Measurements from ENCODE around the gene MGST2.

Gene MGST2

GRCh38 chr4:139669890-139670289 lies 4.3 kb downstream of the MGST2 start:
- no peak overlapping the region for H2AFZ ChIP-seq (ENCODE audit: low read length, unreplicated experiment)
- H3K27me3 ChIP-seq (ENCODE audit: insufficient read depth, low read length) = no peaks in the 10 kb centered on the region
- no peaks in the 10 kb centered on the region for H3K36me3 ChIP-seq (ENCODE audit: insufficient read depth, low read length)
- no peak overlapping the region for H3K4me3 ChIP-seq (ENCODE audit: low read depth, low read length)
- no peak overlapping the region for H3K27ac ChIP-seq (ENCODE audit: low read depth, low read length)
- H3K4me1 ChIP-seq (ENCODE audit: control insufficient read depth, insufficient read depth, low read length, unreplicated experiment) = peaks cover 5% of the 10 kb centered on the region
- H3K79me2 ChIP-seq (ENCODE audit: control insufficient read depth, insufficient read depth, low read length, unreplicated experiment) = no peaks in the 10 kb centered on the region

DNA sequence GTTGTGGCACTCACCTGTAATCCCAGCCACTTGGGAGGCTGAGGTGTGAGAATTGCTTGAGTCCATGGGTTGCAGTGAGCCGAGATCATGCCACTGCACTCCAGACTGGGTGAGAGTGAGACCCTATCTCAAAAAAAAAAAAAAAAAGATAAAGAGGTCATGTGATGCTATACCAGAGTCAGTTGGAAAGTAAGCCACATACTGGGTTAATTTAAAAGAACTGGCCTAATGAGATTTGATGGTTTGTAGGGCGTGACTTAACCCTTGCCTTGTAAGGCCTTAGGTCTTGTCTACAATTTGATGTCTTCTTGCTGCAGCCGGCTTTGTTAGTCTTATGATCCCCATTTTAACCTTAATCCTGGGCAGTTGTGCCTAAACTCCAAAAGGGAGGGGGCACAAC lies 5.2 kb downstream of the MGST2 start:
- no peaks in the 10 kb centered on the region for H3K79me2 ChIP-seq (ENCODE audit: control insufficient read depth, insufficient read depth, low read length, unreplicated experiment)
- H3K27ac ChIP-seq (ENCODE audit: low read depth, low read length) = no peak overlapping the region
- no peak overlapping the region for H2AFZ ChIP-seq (ENCODE audit: low read length, unreplicated experiment)
- H3K36me3 ChIP-seq (ENCODE audit: insufficient read depth, low read length) = no peaks in the 10 kb centered on the region
- H3K27me3 ChIP-seq (ENCODE audit: insufficient read depth, low read length) = no peaks in the 10 kb centered on the region
- H3K4me1 ChIP-seq (ENCODE audit: control insufficient read depth, insufficient read depth, low read length, unreplicated experiment) = peaks cover 5% of the 10 kb centered on the region
- no peak overlapping the region for H3K4me3 ChIP-seq (ENCODE audit: low read depth, low read length)

DNA sequence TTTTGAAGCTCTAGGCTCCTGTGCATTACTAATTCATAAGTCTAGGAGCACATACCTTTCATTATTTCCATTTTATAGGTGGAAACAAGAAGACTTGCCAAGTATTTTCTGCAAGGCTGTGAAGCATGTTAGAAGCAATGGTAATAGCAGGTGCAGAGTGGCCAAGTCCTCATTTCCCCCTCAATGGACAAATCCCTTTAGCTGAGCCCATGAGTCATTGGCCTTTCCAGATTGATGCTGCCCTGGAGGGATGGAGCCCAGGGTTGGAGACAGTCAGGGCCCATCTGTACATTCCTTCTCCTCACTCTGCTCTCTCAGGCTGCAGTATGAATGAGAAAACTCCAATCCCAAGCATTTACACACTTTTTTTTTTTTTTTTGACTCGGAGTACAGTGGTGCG lies 6.6 kb downstream of the MGST2 start:
- Histone ChIP-seq H3K36me3 (ENCODE audit: insufficient read depth, low read length) (no peaks in the 10 kb centered on the region), H3K4me1 (ENCODE audit: control insufficient read depth, insufficient read depth, low read length, unreplicated experiment) (no peaks in the 10 kb centered on the region), H3K79me2 (ENCODE audit: control insufficient read depth, insufficient read depth, low read length, unreplicated experiment) (no peaks in the 10 kb centered on the region)

DNA sequence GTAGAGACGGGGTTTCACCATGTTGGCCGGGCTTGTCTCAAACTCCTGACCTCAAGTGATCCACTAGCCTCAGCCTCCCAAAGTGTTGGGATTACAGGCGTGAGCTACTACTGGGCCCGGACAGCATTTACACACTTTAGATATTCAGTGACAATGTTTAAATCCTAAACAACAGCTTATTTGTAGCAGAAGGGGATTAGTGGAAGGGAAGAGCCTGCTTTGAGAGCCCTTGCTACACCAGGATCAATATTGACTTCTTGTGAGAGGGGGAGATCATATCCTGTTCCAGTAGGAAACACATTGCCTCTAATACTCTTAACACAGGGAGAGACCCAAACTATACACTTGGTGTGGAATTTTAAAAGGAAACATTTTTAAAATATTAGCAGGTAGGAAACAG lies 7.1 kb downstream of the MGST2 start:
- Histone ChIP-seq H3K27ac (ENCODE audit: low read depth, low read length) (no peak overlapping the region), H3K4me1 (ENCODE audit: control insufficient read depth, insufficient read depth, low read length, unreplicated experiment) (no peaks in the 10 kb centered on the region), H3K27me3 (ENCODE audit: insufficient read depth, low read length) (no peaks in the 10 kb centered on the region), H3K36me3 (ENCODE audit: insufficient read depth, low read length) (no peaks in the 10 kb centered on the region), H2AFZ (ENCODE audit: low read length, unreplicated experiment) (no peak overlapping the region), H3K79me2 (ENCODE audit: control insufficient read depth, insufficient read depth, low read length, unreplicated experiment) (no peaks in the 10 kb centered on the region), H3K4me3 (ENCODE audit: low read depth, low read length) (no peak overlapping the region)

More for the DNA sequence above, 6.6 kb downstream of the MGST2 start:
- Histone ChIP-seq H3K27ac (ENCODE audit: low read depth, low read length) (no peak overlapping the region), H2AFZ (ENCODE audit: low read length, unreplicated experiment) (no peak overlapping the region), H3K4me3 (ENCODE audit: low read depth, low read length) (no peak overlapping the region), H3K27me3 (ENCODE audit: insufficient read depth, low read length) (no peaks in the 10 kb centered on the region)

DNA sequence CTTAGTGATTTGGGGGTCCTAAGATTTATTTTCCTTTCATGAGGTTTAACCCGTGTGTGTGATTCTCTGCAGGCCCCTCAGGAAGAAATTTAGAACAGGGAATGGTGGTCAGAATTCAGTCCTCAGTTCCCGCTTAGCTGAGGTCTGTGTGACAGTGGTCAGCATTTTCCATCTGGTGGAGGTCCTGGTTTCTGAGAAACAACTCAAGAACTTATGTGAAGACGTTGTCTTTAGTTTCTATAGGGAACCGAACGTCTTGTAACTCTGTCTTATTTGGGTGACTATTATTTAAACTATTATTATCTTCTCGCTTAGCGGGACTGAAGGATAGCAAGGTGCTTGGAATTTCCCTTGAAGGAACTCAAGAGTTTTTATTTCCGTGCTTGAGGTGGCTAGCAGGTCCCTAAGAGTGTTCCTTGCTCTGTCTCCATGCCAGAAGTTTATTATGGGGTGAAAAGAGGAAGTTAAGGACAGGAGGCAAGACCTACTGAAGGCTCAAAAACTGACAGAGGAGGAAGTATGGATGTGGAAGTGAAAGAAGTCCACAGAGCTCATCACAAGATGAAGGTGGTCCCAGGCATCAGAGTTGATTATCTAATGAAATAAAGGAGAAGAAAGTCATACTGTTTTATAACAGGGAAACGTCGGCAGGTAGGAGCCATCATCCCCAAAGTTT lies 9.4 kb downstream of the MGST2 start:
- no peaks in the 10 kb centered on the region for H3K79me2 ChIP-seq (ENCODE audit: control insufficient read depth, insufficient read depth, low read length, unreplicated experiment)
- H3K27ac ChIP-seq (ENCODE audit: low read depth, low read length) = no peak overlapping the region

DNA sequence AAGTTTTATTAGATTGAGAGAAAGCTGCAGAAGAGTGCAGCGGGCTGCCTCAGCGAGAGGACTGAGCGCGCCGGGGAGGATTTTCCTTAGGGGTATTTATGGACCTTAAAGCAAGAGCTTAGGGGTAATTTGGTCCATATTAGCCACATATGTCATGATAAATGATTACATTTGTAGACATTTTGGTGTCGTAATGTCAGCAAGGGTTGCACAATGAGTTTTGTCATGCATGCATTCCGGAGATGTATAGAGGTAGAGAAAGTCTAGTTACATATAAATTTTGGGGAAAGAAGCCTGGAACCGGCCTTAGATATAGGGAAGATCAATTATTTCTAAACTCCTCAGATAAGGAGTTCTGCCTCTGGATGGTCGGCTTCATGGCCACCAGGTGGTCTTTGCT lies 10.0 kb downstream of the MGST2 start:
- Histone ChIP-seq H3K27me3 (ENCODE audit: insufficient read depth, low read length) (no peaks in the 10 kb centered on the region), H3K4me1 (ENCODE audit: control insufficient read depth, insufficient read depth, low read length, unreplicated experiment) (no peaks in the 10 kb centered on the region), H3K36me3 (ENCODE audit: insufficient read depth, low read length) (peaks cover 4% of the 10 kb centered on the region; the same call in 1 of the 2 replicates), H3K27ac (ENCODE audit: low read depth, low read length) (no peak overlapping the region), H3K79me2 (ENCODE audit: control insufficient read depth, insufficient read depth, low read length, unreplicated experiment) (no peaks in the 10 kb centered on the region), H2AFZ (ENCODE audit: low read length, unreplicated experiment) (no peak overlapping the region), H3K4me3 (ENCODE audit: low read depth, low read length) (no peak overlapping the region)

More for the DNA sequence above, 9.4 kb downstream of the MGST2 start:
- no peaks in the 10 kb centered on the region for H3K4me1 ChIP-seq (ENCODE audit: control insufficient read depth, insufficient read depth, low read length, unreplicated experiment)
- H3K4me3 ChIP-seq (ENCODE audit: low read depth, low read length) = no peak overlapping the region
- no peak overlapping the region for H2AFZ ChIP-seq (ENCODE audit: low read length, unreplicated experiment)
- no peaks in the 10 kb centered on the region for H3K27me3 ChIP-seq (ENCODE audit: insufficient read depth, low read length)
- peaks cover 4% of the 10 kb centered on the region; the same call in 1 of the 2 replicates for H3K36me3 ChIP-seq (ENCODE audit: insufficient read depth, low read length)

GRCh38 chr4:139676365-139676764 lies 10.7 kb downstream of the MGST2 start:
- no peak overlapping the region for H3K27ac ChIP-seq (ENCODE audit: low read depth, low read length)
- H3K4me3 ChIP-seq (ENCODE audit: low read depth, low read length) = no peak overlapping the region
- H3K79me2 ChIP-seq (ENCODE audit: control insufficient read depth, insufficient read depth, low read length, unreplicated experiment) = no peaks in the 10 kb centered on the region
- peaks cover 4% of the 10 kb centered on the region; the same call in 1 of the 2 replicates for H3K36me3 ChIP-seq (ENCODE audit: insufficient read depth, low read length)
- no peak overlapping the region for H2AFZ ChIP-seq (ENCODE audit: low read length, unreplicated experiment)
- H3K27me3 ChIP-seq (ENCODE audit: insufficient read depth, low read length) = no peaks in the 10 kb centered on the region
- no peaks in the 10 kb centered on the region for H3K4me1 ChIP-seq (ENCODE audit: control insufficient read depth, insufficient read depth, low read length, unreplicated experiment)

- Histone ChIP-seq H2AFZ (ENCODE audit: low read length, unreplicated experiment) (no peak overlapping the region), H3K36me3 (ENCODE audit: insufficient read depth, low read length) (peaks cover 4% of the 10 kb centered on the region; the same call in 1 of the 2 replicates), H3K4me3 (ENCODE audit: low read depth, low read length) (no peak overlapping the region), H3K4me1 (ENCODE audit: control insufficient read depth, insufficient read depth, low read length, unreplicated experiment) (no peaks in the 10 kb centered on the region), H3K27ac (ENCODE audit: low read depth, low read length) (no peak overlapping the region), H3K27me3 (ENCODE audit: insufficient read depth, low read length) (no peaks in the 10 kb centered on the region), H3K79me2 (ENCODE audit: control insufficient read depth, insufficient read depth, low read length, unreplicated experiment) (no peaks in the 10 kb centered on the region)
These were observed 11.4 kb downstream of the MGST2 start for GRCh38 chr4:139676913-139677585.

GRCh38 chr4:139682309-139682708 lies 16.7 kb downstream of the MGST2 start:
- Histone ChIP-seq H3K4me3 (ENCODE audit: low read depth, low read length) (no peak overlapping the region), H3K79me2 (ENCODE audit: control insufficient read depth, insufficient read depth, low read length, unreplicated experiment) (no peaks in the 10 kb centered on the region), H3K4me1 (ENCODE audit: control insufficient read depth, insufficient read depth, low read length, unreplicated experiment) (no peaks in the 10 kb centered on the region), H3K36me3 (ENCODE audit: insufficient read depth, low read length) (peaks cover 11% of the 10 kb centered on the region), H3K27ac (ENCODE audit: low read depth, low read length) (no peak overlapping the region), H2AFZ (ENCODE audit: low read length, unreplicated experiment) (no peak overlapping the region), H3K27me3 (ENCODE audit: insufficient read depth, low read length) (no peaks in the 10 kb centered on the region)

GRCh38 chr4:139682741-139683151 lies 17.1 kb downstream of the MGST2 start:
- Histone ChIP-seq H3K4me1 (ENCODE audit: control insufficient read depth, insufficient read depth, low read length, unreplicated experiment) (no peaks in the 10 kb centered on the region), H3K27me3 (ENCODE audit: insufficient read depth, low read length) (no peaks in the 10 kb centered on the region), H3K36me3 (ENCODE audit: insufficient read depth, low read length) (peaks cover 11% of the 10 kb centered on the region), H3K79me2 (ENCODE audit: control insufficient read depth, insufficient read depth, low read length, unreplicated experiment) (no peaks in the 10 kb centered on the region), H3K4me3 (ENCODE audit: low read depth, low read length) (no peak overlapping the region), H2AFZ (ENCODE audit: low read length, unreplicated experiment) (no peak overlapping the region), H3K27ac (ENCODE audit: low read depth, low read length) (no peak overlapping the region)

GRCh38 chr4:139684351-139684750 lies 18.7 kb downstream of the MGST2 start:
- Histone ChIP-seq H3K4me3 (ENCODE audit: low read depth, low read length) (no peak overlapping the region), H3K27ac (ENCODE audit: low read depth, low read length) (no peak overlapping the region), H3K4me1 (ENCODE audit: control insufficient read depth, insufficient read depth, low read length, unreplicated experiment) (no peaks in the 10 kb centered on the region), H3K79me2 (ENCODE audit: control insufficient read depth, insufficient read depth, low read length, unreplicated experiment) (no peaks in the 10 kb centered on the region), H3K27me3 (ENCODE audit: insufficient read depth, low read length) (no peaks in the 10 kb centered on the region), H2AFZ (ENCODE audit: low read length, unreplicated experiment) (no peak overlapping the region), H3K36me3 (ENCODE audit: insufficient read depth, low read length) (peaks cover 8% of the 10 kb centered on the region)

Measured in ACC112 (cell line).